Naive thymus-derived CD4-positive, alpha-beta T cell (primary cell): ENCODE data around the gene LPCAT1. TPM values are rescaled to one million over a fixed set of nuclear protein-coding genes. Genes with fewer than 3 reads are reported as not detected.
"Not testable (repeated sequence)": the region's sequence is repeated elsewhere in the genome, so short reads cannot be mapped to it uniquely, and the experiment has no call there.

Source experiments
- ATAC-seq: fragments of 150-1000 bp; cut with Tn5 transposase; 2 replicates; pipeline ENCODE4 v1.10.0; 2021; ENCODE audit warnings: mild to moderate bottlenecking, moderate library complexity
- CTCF ChIA-PET: fragments of 350-600 bp; sonication (Branson Sonifier 250); formaldehyde crosslinking; loops from one replicate; lab custom pipeline; 2021; ENCODE audit warnings: antibody characterized with exemption; lab: Charles Lee
- POLR2A ChIA-PET: fragments of 350-600 bp; sonication (Branson Sonifier 250); formaldehyde crosslinking; loops from one replicate; lab custom pipeline; 2021; ENCODE audit warnings: antibody characterized with exemption, inconsistent platforms; lab: Charles Lee
- DNase-seq, 9 donors: peaks; one replicate each; pipeline versions ENCODE4 v3.0.0 to v3.0.0-alpha.2; 2020 to 2022; ENCODE audit warnings: mixed read lengths in 1 of 9
- H3K27ac ChIP-seq: one replicate; pipeline ENCODE4 v1.7.0; 2013; ENCODE audit warnings: mild to moderate bottlenecking, low read depth, low read length, moderate library complexity
- H3K27me3 ChIP-seq, 2 donors: one replicate each; pipeline ENCODE4 v1.7.0; 2013; ENCODE audit warnings: low read length in 2 of 2, mild to moderate bottlenecking in 2 of 2, moderate library complexity in 2 of 2; ENCODE audit not compliant: control insufficient read depth in 2 of 2, insufficient read depth in 2 of 2
- H3K36me3 ChIP-seq, 3 experiments: 1 replicate in 2 of 3; 2 replicates in 1 of 3; pipeline ENCODE4 v1.7.0; 2013; ENCODE audit warnings: low read length in 3 of 3, mild to moderate bottlenecking in 3 of 3, moderate library complexity in 1 of 3; ENCODE audit not compliant: insufficient read depth in 3 of 3, control insufficient read depth in 2 of 3
- H3K4me1 ChIP-seq, 2 donors: one replicate each; pipeline ENCODE4 v1.7.0; 2013; ENCODE audit warnings: low read length in 2 of 2, mild to moderate bottlenecking in 2 of 2, moderate library complexity in 1 of 2; ENCODE audit not compliant: control insufficient read depth in 2 of 2, insufficient read depth in 2 of 2
- H3K4me3 ChIP-seq: 2 replicates; pipeline ENCODE4 v1.7.0; 2013; ENCODE audit warnings: mild to moderate bottlenecking, low read length
- H3K9me3 ChIP-seq, 3 experiments: 1 replicate in 2 of 3; 2 replicates in 1 of 3; pipeline ENCODE4 v1.7.0; 2013; ENCODE audit warnings: low read length in 3 of 3; ENCODE audit not compliant: control insufficient read depth in 2 of 3
- H3K27ac Mint-ChIP-seq, 9 donors: one replicate each; pipeline ENCODE4 v1.8.0; 2020 to 2022; ENCODE audit warnings: mixed read lengths in 9 of 9, mild to moderate bottlenecking in 8 of 9, moderate library complexity in 5 of 9, inconsistent platforms in 2 of 9
- H3K27me3 Mint-ChIP-seq, 5 donors: one replicate each; pipeline ENCODE4 v1.8.0; 2021 to 2022; ENCODE audit warnings: mixed read lengths in 5 of 5, mild to moderate bottlenecking in 1 of 5
- H3K36me3 Mint-ChIP-seq, 5 donors: one replicate each; pipeline ENCODE4 v1.8.0; 2020 to 2022; ENCODE audit warnings: mixed read lengths in 5 of 5, mild to moderate bottlenecking in 3 of 5, inconsistent platforms in 1 of 5
- H3K4me1 Mint-ChIP-seq, 7 donors: one replicate each; pipeline ENCODE4 v1.8.0; 2020 to 2022; ENCODE audit warnings: mixed read lengths in 7 of 7, mild to moderate bottlenecking in 3 of 7, inconsistent platforms in 1 of 7
- H3K4me3 Mint-ChIP-seq, 10 donors: one replicate each; pipeline ENCODE4 v1.8.0; 2020 to 2022; ENCODE audit warnings: mild to moderate bottlenecking in 10 of 10, mixed read lengths in 10 of 10, moderate library complexity in 6 of 10, inconsistent platforms in 2 of 10
- H3K9me3 Mint-ChIP-seq, 11 donors: one replicate each; pipeline ENCODE4 v1.8.0; 2020 to 2022; ENCODE audit warnings: mixed read lengths in 11 of 11, mild to moderate bottlenecking in 4 of 11, inconsistent platforms in 1 of 11, moderate library complexity in 1 of 11
- intact Hi-C, 2 donors: fragments of 100-400 bp; cut with micrococcal nuclease; formaldehyde crosslinking; loops; one replicate each; pipeline ENCODE4 v1.15.1; 2023
- polyA plus RNA-seq, 2 donors: library from polyadenylated mRNA; unstranded; fragments of 300-500 nt; fragmentation: Illumina TruSeq; gene quantifications; one replicate each; pipeline ENCODE4 v1.2.3, GENCODE V29; 2021
- total RNA-seq, 6 experiments: library from RNA in 5 of 6; stranded (reverse) in 5 of 6; gene quantifications; 1 replicate in 5 of 6; 2 replicates in 1 of 6; pipeline ENCODE4 v1.2.3 and lab custom pipeline; 2021 to 2026

The LPCAT1 gene
- total and polyA plus RNA-seq, 7 experiments from 2014 or later, result 9.9 to 89.4 (median 40.9) TPM

DNA sequence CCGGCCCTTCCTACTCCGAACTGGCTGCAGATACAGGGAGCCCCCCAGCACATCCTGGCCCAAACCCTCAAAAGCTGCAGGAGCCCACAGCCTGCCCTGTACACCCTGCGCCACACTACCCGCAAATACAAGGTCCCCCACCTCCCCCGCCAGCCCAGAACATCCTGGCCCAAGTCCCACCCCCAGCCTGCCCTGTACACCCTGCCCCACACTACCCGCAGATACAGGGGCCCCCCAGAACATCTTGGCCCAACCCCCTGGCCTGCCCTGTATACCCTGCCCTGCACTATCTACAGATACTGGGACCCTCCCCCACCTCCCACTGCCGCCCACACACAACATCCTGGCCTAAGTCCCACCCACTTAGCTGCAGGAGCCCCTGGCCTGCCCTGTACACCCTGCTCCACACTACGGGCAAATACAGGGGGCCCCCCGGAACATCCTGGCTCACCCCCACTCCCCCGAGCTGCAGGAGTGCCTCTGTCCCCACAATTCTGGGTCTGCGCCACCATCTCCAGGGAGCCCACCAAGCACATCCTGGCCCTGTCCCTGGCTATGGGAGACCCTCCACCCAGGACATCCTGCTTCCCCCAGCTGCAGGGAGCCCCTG lies 8.3 kb downstream of the LPCAT1 start:
- Histone ChIP-seq H3K27me3 (no peaks in the 10 kb centered on the region), H3K4me1 (peaks cover 0 to 58% of the 10 kb centered on the region in 2 donors), H3K9me3 (no peaks in the 10 kb centered on the region), H3K36me3 (peaks cover 0 to 61% (median 0%) of the 10 kb centered on the region in 3 experiments), H3K27ac (no peak overlapping the region), H3K4me3 (no peak overlapping the region)
- peaks cover 0 to 8% (median 3%) of the 10 kb centered on the region in 5 donors for H3K36me3 Mint-ChIP-seq
- H3K4me3 Mint-ChIP-seq, result no peak overlapping the region
- H3K27me3 Mint-ChIP-seq, result no peaks in the 10 kb centered on the region
- ChIA-PET CTCF (no interaction called here), POLR2A (no interaction called here)
- ATAC-seq, result peak; percentile 11
- H3K4me1 Mint-ChIP-seq, result peaks cover 0 to 33% (median 13%) of the 10 kb centered on the region in 7 donors
- no peaks in the 10 kb centered on the region for H3K9me3 Mint-ChIP-seq
- DNase-seq, result no peak
- intact Hi-C loops, result no loop called here
- no peak overlapping the region for H3K27ac Mint-ChIP-seq

DNA sequence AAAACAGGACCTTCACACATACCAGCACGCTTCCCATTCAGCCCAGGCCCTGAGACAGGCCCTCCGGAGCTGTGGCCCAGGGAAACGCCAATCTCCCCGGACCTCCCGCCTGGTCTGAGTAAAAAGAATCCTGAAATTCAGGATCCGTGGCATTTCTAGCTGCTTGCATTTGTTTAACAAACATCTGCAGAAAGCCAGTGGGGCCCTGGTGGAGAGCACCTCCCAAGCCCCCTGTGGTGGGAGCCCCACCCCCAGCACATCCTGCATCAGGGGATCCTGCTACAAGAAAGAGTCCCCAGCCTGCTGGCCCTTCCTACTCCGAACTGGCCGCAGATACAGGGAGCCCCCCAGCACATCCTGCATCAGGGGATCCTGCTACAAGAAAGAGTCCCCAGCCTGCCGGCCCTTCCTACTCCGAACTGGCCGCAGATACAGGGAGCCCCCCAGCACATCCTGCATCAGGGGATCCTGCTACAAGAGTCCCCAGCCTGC lies 8.9 kb downstream of the LPCAT1 start:
- CTCF ChIA-PET, ATAC-seq, H3K4me3 ChIP-seq, H3K27ac Mint-ChIP-seq, H3K27me3 ChIP-seq, H3K9me3 ChIP-seq, H3K27me3 Mint-ChIP-seq, H3K27ac ChIP-seq, intact Hi-C loops, H3K9me3 Mint-ChIP-seq, POLR2A ChIA-PET: not testable (repeated sequence)
- Histone ChIP-seq H3K4me1 (peaks cover 0 to 54% of the 10 kb centered on the region in 2 donors), H3K36me3 (peaks cover 0 to 59% (median 0%) of the 10 kb centered on the region in 3 experiments)
- DNase-seq, result peak in 2 of 9 donors; percentile 1 to 11
- Mint-ChIP-seq H3K36me3 (peaks cover 0 to 12% (median 3%) of the 10 kb centered on the region in 5 donors), H3K4me3 (peak overlapping the region in 1 of 10 donors; percentile 38), H3K4me1 (peaks cover 0 to 31% (median 13%) of the 10 kb centered on the region in 7 donors)

DNA sequence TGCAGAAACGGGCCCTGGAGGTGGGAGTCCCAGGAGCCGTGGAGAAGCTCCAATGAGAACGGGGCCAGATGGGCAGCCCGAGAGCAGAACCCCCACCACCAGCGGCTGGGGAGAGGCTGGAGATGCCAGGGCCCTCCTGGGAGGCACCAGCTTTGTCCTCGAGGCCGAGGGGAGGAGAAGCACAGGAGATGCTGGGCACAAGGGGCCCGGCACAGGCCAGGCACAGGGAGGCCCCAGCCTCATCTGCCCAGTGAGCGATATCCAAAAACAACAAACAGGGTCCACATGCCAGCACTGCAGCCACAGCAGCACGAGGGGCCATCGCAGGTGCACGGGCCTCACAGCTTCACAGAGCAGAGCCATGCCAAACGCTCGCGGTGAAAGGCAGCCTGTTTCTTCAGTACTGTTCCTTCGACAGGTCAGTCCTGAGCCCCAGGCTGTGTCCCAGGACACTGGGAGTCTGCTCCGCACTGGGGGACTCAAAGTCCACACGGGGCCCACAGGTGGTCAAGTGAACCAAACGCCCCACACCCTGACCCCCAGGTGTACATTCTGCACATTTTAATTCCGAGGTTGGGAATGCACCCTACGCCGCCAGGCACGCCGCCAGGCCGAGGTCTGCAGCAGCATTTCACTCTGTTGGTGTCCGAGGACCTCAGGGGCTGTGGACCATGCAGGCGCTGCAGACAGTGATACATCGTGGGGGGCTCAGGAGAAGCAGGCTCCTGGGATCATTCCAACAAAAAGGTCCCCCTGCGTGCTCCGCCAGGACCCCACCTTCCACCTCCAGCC lies 9.5 kb downstream of the LPCAT1 start:
- H3K4me1 ChIP-seq, result peaks cover 0 to 48% of the 10 kb centered on the region in 2 donors
- intact Hi-C loops, result no loop called here
- ATAC-seq (no peak), DNase-seq (peak in 3 of 9 donors; percentile 2 to 13 (median 7))
- peaks cover 0 to 18% (median 4%) of the 10 kb centered on the region in 5 donors for H3K36me3 Mint-ChIP-seq
- H3K27ac ChIP-seq, result no peak overlapping the region
- no peak overlapping the region for H3K27ac Mint-ChIP-seq
- H3K4me3 Mint-ChIP-seq, result peak overlapping the region in 1 of 10 donors; percentile 38
- H3K9me3 Mint-ChIP-seq, result no peaks in the 10 kb centered on the region
- H3K36me3 ChIP-seq, result peaks cover 0 to 58% (median 0%) of the 10 kb centered on the region in 3 experiments
- no peaks in the 10 kb centered on the region for H3K27me3 Mint-ChIP-seq
- H3K27me3 ChIP-seq, result no peaks in the 10 kb centered on the region
- ChIA-PET POLR2A (no interaction called here), CTCF (no interaction called here)
- H3K9me3 ChIP-seq, result no peaks in the 10 kb centered on the region
- H3K4me3 ChIP-seq, result no peak overlapping the region
- H3K4me1 Mint-ChIP-seq, result peaks cover 0 to 32% (median 18%) of the 10 kb centered on the region in 7 donors

DNA sequence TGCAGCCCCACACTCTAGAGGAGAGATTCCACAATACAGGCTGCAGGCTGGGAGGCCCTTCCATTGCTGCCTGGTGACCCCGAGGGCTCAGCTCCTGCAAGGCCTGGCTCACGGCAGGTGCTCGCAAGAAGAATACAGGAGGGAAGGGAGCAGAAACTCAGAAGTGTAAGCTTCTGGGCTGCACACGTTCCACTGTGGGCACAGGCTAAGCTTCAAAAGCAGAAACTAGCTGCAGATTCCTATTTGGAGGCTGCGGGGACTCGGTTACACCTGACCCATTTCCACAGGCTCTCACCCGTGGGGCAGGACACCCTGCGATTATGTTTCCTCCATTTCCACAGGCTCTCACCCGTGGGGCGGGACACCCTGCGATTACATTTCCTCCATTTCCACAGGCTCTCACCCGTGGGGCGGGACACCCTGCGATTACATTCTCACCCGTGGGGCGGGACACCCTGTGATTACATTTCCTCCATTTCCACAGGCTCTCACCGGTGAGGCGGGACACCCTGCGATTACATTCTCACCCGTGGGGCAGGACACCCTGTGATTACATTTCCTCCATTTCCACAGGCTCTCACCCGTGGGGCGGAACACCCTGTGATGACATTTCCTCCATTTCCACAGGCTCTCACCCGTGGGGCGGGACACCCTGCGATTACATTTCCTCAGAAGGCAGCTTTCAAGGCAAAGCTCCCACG lies 10.3 kb downstream of the LPCAT1 start:
- POLR2A ChIA-PET, result no interaction called here
- Mint-ChIP-seq H3K27me3 (no peaks in the 10 kb centered on the region), H3K36me3 (peaks cover 0 to 18% (median 0%) of the 10 kb centered on the region in 5 donors), H3K27ac (no peak overlapping the region), H3K4me3 (no peak overlapping the region), H3K9me3 (no peaks in the 10 kb centered on the region), H3K4me1 (peaks cover 0 to 31% (median 18%) of the 10 kb centered on the region in 7 donors)
- Histone ChIP-seq H3K27me3 (no peaks in the 10 kb centered on the region), H3K27ac (no peak overlapping the region), H3K4me3 (no peak overlapping the region), H3K36me3 (peaks cover 0 to 58% (median 0%) of the 10 kb centered on the region in 3 experiments), H3K4me1 (peaks cover 0 to 41% of the 10 kb centered on the region in 2 donors), H3K9me3 (no peaks in the 10 kb centered on the region)
- intact Hi-C loops, result no loop called here
- CTCF ChIA-PET, result interaction anchor here (0.5 kb wide), 1 partner anchor 18 kb away, joined by 3 read pairs; no protein-coding TSS in a partner anchor
- no peak for ATAC-seq
- DNase-seq, result peak in 2 of 9 donors; percentile 1 to 8

DNA sequence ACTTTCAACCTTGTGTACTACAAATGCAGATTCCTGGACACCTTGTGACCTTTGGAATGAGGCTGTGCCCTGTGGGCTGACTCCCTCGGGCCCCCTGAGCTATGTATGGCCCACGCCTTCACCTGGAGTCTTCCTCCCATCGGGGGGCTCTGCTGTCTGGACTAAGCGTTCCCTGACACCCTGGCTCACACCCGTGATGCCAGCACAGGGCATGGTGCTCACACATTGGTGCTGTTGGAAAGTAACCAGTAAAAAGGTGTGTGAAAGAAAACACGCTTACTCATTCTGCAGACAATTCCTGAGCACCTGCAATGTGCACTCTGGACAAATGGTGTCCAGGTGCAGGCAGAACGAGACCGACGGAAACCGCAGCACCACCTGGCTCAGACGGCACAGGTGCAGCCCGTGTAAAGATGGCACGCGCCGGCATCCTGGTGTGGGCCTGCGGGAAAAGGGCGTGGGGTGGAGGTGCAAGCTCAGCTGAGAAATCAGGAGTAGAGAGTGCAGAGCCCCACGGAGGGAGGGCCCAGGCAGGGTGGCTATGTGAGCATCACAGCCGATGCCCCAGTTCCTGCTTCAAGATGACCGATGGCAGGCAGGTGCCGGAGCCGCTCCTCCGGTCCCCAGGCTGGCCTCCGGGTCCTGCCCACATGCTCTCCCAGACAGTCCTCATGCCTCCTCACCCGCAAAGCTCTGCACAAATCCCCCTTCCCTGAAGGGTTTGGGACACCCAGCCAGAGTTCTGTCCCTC lies 11.0 kb downstream of the LPCAT1 start:
- H3K27ac ChIP-seq, result no peak overlapping the region
- DNase-seq (peak in 2 of 9 donors; percentile 2 to 19), ATAC-seq (no peak)
- no peaks in the 10 kb centered on the region for H3K27me3 Mint-ChIP-seq
- H3K36me3 ChIP-seq, result peaks cover 0 to 56% (median 0%) of the 10 kb centered on the region in 3 experiments
- H3K27me3 ChIP-seq, result no peaks in the 10 kb centered on the region
- H3K27ac Mint-ChIP-seq, result no peak overlapping the region
- intact Hi-C loops, result no loop called here
- peaks cover 0 to 30% (median 22%) of the 10 kb centered on the region in 7 donors for H3K4me1 Mint-ChIP-seq
- ChIA-PET CTCF (interaction anchor here (0.5 kb wide), 1 partner anchor 18 kb away, joined by 3 read pairs; no protein-coding TSS in a partner anchor), POLR2A (no interaction called here)
- peaks cover 0 to 26% (median 0%) of the 10 kb centered on the region in 5 donors for H3K36me3 Mint-ChIP-seq
- H3K9me3 ChIP-seq, result no peaks in the 10 kb centered on the region
- no peak overlapping the region for H3K4me3 ChIP-seq
- H3K4me3 Mint-ChIP-seq, result no peak overlapping the region
- H3K4me1 ChIP-seq, result peaks cover 0 to 34% of the 10 kb centered on the region in 2 donors
- no peaks in the 10 kb centered on the region for H3K9me3 Mint-ChIP-seq
